GM12878 (cell line): Measurements from ENCODE around the gene MUC7. TPM values are rescaled to one million over a fixed set of nuclear protein-coding genes. Genes with fewer than 3 reads are reported as not detected.

Source experiments
- ATAC-seq: fragments of 200-7000 bp; cut with Tn5 transposase; 3 replicates; pipeline ENCODE4 v1.9.1; 2020; ENCODE audit warnings: mild to moderate bottlenecking, moderate library complexity
- BruUV-seq: library from RNA; stranded (reverse); fragments of 400-500 nt; replicated peaks from 2 replicates; lab custom pipeline; 2021; lab: Mats Ljungman, UMichigan
- CTCF ChIA-PET: fragments of 300-600 bp; sonication (Branson Sonifier 250); formaldehyde crosslinking; extraction: SDS; loops from one replicate; lab custom pipeline; 2021; ENCODE audit warnings: inconsistent platforms; lab: Yijun Ruan, JAX
- POLR2A ChIA-PET: fragments of 350-600 bp; formaldehyde crosslinking; extraction: SDS; loops from one replicate; lab custom pipeline; 2021; ENCODE audit warnings: inconsistent platforms; lab: Charles Lee
- RAD21 ChIA-PET: fragments of 300-600 bp; sonication (Branson Sonifier 250); formaldehyde crosslinking; loops from one replicate; lab custom pipeline; 2023; ENCODE audit warnings: antibody characterized with exemption; ENCODE audit not compliant: unreplicated experiment; lab: Charles Lee
- SMC1A ChIA-PET: fragments of 300-600 bp; sonication (Branson Sonifier 250); formaldehyde crosslinking; loops from one replicate; lab custom pipeline; 2023; ENCODE audit not compliant: unreplicated experiment, uncharacterized antibody; lab: Charles Lee
- DNase-seq: peaks from one replicate; pipeline ENCODE4 v3.0.0-alpha.2; 2011; ENCODE audit warnings: low read depth, low spot score
- FAIRE-seq: peaks from 3 replicates; lab custom pipeline; 2011; peaks lifted over from hg19 to GRCh38; lab: Jason Lieb, UNC
- H2AFZ ChIP-seq: 2 replicates; pipeline ENCODE4 v1.6.0; 2011; ENCODE audit warnings: low read depth, low read length, control low read depth; ENCODE audit not compliant: control insufficient read depth
- H3K27ac ChIP-seq: 2 replicates; pipeline ENCODE4 v1.5.1; 2011; ENCODE audit warnings: control low read depth; ENCODE audit not compliant: control insufficient read depth, insufficient read depth
- H3K27me3 ChIP-seq, 2 experiments: replicated peaks in 1 of 2; 2 replicates each; pipeline versions ENCODE4 v1.6.0 to v1.6.1; 2011; ENCODE audit warnings: low read length in 1 of 2; ENCODE audit not compliant: control insufficient read depth in 2 of 2, insufficient read depth in 2 of 2
- H3K36me3 ChIP-seq, 2 experiments: 2 replicates each; pipeline ENCODE4 v1.5.1; 2011; ENCODE audit warnings: low read length in 1 of 2; ENCODE audit not compliant: control insufficient read depth in 2 of 2, insufficient read depth in 2 of 2
- H3K4me1 ChIP-seq: 2 replicates; pipeline ENCODE4 v1.6.1; 2011; ENCODE audit warnings: mild to moderate bottlenecking, low read length, moderate library complexity, mixed read lengths; ENCODE audit not compliant: control insufficient read depth, insufficient read depth
- H3K4me2 ChIP-seq: 2 replicates; pipeline ENCODE4 v1.6.0; 2011; ENCODE audit warnings: control low read depth; ENCODE audit not compliant: control insufficient read depth, insufficient read depth
- H3K4me3 ChIP-seq: fragments of 200-600 bp; sonication (generic); 2 replicates; pipeline ENCODE4 v1.5.1; 2016
- H3K79me2 ChIP-seq: 2 replicates; pipeline ENCODE4 v1.6.0; 2011; ENCODE audit warnings: low read length; ENCODE audit not compliant: control insufficient read depth, insufficient read depth
- H3K9ac ChIP-seq: 2 replicates; pipeline ENCODE4 v1.8.0; 2011; ENCODE audit warnings: low read length, control low read depth, mixed read lengths; ENCODE audit not compliant: control insufficient read depth, insufficient read depth
- H3K9me3 ChIP-seq: replicated peaks from 3 replicates; pipeline ENCODE4 v1.5.1; 2011; ENCODE audit warnings: mild to moderate bottlenecking, low read length; ENCODE audit not compliant: control insufficient read depth, insufficient read depth
- H4K20me1 ChIP-seq: 2 replicates; pipeline ENCODE4 v1.6.0; 2011; ENCODE audit not compliant: control insufficient read depth, insufficient read depth
- CBX5 ChIP-seq: sonication (generic); IDR thresholded peaks from 2 replicates; pipeline ENCODE4 v1.6.1; 2016; ENCODE audit warnings: low read depth, moderate library complexity, mild to moderate bottlenecking, inconsistent platforms
- CEBPB ChIP-seq, 2 experiments: fragments of 150-350 bp in 1 of 2; IDR thresholded peaks; 2 replicates each; pipeline ENCODE4 v1.6.1; 2012 to 2014; ENCODE audit warnings: low read depth in 2 of 2, low read length in 2 of 2, borderline replicate concordance in 1 of 2, inconsistent platforms in 1 of 2
- CREB1 ChIP-seq: IDR thresholded peaks from 2 replicates; pipeline ENCODE4 v1.6.1; 2012; ENCODE audit warnings: low read depth, mild to moderate bottlenecking, inconsistent platforms
- EED ChIP-seq: sonication (generic); IDR thresholded peaks from 2 replicates; pipeline ENCODE4 v1.6.1; 2016; ENCODE audit warnings: antibody characterized with exemption, low read depth
- ESRRA ChIP-seq: IDR thresholded peaks from 2 replicates; pipeline ENCODE4 v1.6.1; 2012; ENCODE audit warnings: mild to moderate bottlenecking, low read length, improper control_type of control experiment
- FOS ChIP-seq: IDR thresholded peaks from 3 replicates; pipeline ENCODE4 v1.6.1; 2011; ENCODE audit warnings: borderline replicate concordance; ENCODE audit not compliant: insufficient read length; ENCODE audit errors: extremely low read depth
- HDGF ChIP-seq: fragments of 450-650 bp; IDR thresholded peaks from 2 replicates; pipeline ENCODE4 v1.6.1; 2016; ENCODE audit warnings: antibody characterized with exemption
- IKZF2 ChIP-seq, 2 experiments: fragments of 450-650 bp; IDR thresholded peaks; 2 replicates each; pipeline ENCODE4 v1.6.1; 2017; ENCODE audit warnings: mild to moderate bottlenecking in 2 of 2, moderate library complexity in 2 of 2
- IRF4 ChIP-seq: IDR thresholded peaks from 2 replicates; pipeline ENCODE4 v1.6.1; 2011; ENCODE audit warnings: low read depth, low read length
- MEF2B ChIP-seq: fragments of 450-650 bp; IDR thresholded peaks from 2 replicates; pipeline ENCODE4 v1.6.1; 2018; ENCODE audit warnings: mild to moderate bottlenecking, moderate library complexity; ENCODE audit not compliant: partially characterized antibody, poor library complexity, severe bottlenecking
- MYB ChIP-seq: fragments of 150-350 bp; IDR thresholded peaks from 2 replicates; pipeline ENCODE4 v1.6.1; 2014; ENCODE audit warnings: mild to moderate bottlenecking, low read depth, low read length, borderline replicate concordance
- POU2F2 ChIP-seq: IDR thresholded peaks from 3 replicates; pipeline ENCODE4 v1.6.1; 2011; ENCODE audit warnings: low read depth, mild to moderate bottlenecking, low read length, borderline replicate concordance
- RAD21 ChIP-seq: IDR thresholded peaks from 2 replicates; pipeline ENCODE4 v1.6.1; 2011; ENCODE audit warnings: mild to moderate bottlenecking, low read depth, low read length, moderate library complexity; ENCODE audit not compliant: insufficient read depth
- SMAD1 ChIP-seq: fragments of 450-650 bp; IDR thresholded peaks from 2 replicates; pipeline ENCODE4 v1.6.1; 2018; ENCODE audit warnings: mild to moderate bottlenecking, low read depth; ENCODE audit not compliant: partially characterized antibody
- SREBF1 ChIP-seq: IDR thresholded peaks from 2 replicates; pipeline ENCODE4 v1.6.1; 2012; ENCODE audit warnings: mild to moderate bottlenecking, low read length
- SREBF2 ChIP-seq: IDR thresholded peaks from 2 replicates; pipeline ENCODE4 v1.6.1; 2012; ENCODE audit warnings: mild to moderate bottlenecking, low read length
- TAF1 ChIP-seq: IDR thresholded peaks from 2 replicates; pipeline ENCODE4 v1.6.1; 2011; ENCODE audit warnings: mild to moderate bottlenecking, low read depth, low read length, borderline replicate concordance
- ZNF384 ChIP-seq: IDR thresholded peaks from 2 replicates; pipeline ENCODE4 v1.6.1; 2012; ENCODE audit warnings: low read depth, mild to moderate bottlenecking, low read length, improper control_type of control experiment, borderline replicate concordance
- WGBS: methylation state at CpG from one replicate; pipeline ENCODE4 v1.1.6; 2016; ENCODE audit warnings: low lambda C conversion rate; ENCODE audit not compliant: insufficient replicate concordance, insufficient coverage; ENCODE audit errors: missing lambda C conversion rate; 5-methylcytosine and 5-hydroxymethylcytosine counted together
- in situ Hi-C: fragments of 300-500 bp; cut with MboI; formaldehyde crosslinking; loops from 9 replicates; pipeline ENCODE4 v1.14.3; 2018; ENCODE audit warnings: mixed read lengths
- intact Hi-C: fragments of 100-400 bp; cut with micrococcal nuclease; formaldehyde crosslinking; loops from one replicate; pipeline ENCODE4 v1.14.2; 2022; ENCODE audit not compliant: unreplicated experiment
- polyA plus RNA-seq, 11 experiments: library from polyadenylated mRNA; depleted of rRNA in 4 of 11; unstranded in 6 of 11; stranded (reverse) in 5 of 11; fragments of >200 nt; fragmentation: Nextera tagmentation in 4 of 11; fragmentation: Illumina TruSeq in 1 of 11; extraction: Ambion mirVana in 4 of 11; extraction: Trizol in 1 of 11; gene quantifications; 1 replicate in 1 of 11; 2 replicates in 10 of 11; pipeline versions ENCODE4 v1.2.1 to v1.2.3, GENCODE V29; 2011 to 2016; ENCODE audit warnings: inconsistent platforms in 2 of 11, missing spikeins in 2 of 11, low read depth in 1 of 11
- total RNA-seq, 4 experiments: library from RNA; depleted of rRNA in 3 of 4; stranded (reverse); fragments of >200 nt in 3 of 4; fragmentation: Illumina TruSeq in 1 of 4; extraction: Trizol in 1 of 4; gene quantifications; 2 replicates each; pipeline versions ENCODE4 v1.2.1 to v1.2.3, GENCODE V29; 2013 to 2021
- TF ChIP-seq, protein P1 (sequence below): IDR thresholded peaks from 2 replicates; pipeline ENCODE4 v1.6.1; 2011; ENCODE audit warnings: borderline replicate concordance, low read depth, mild to moderate bottlenecking, moderate library complexity, mixed read lengths, low read length; ENCODE audit not compliant: insufficient read depth; ENCODE audit errors: extremely low read length
- TF ChIP-seq, protein P2 (sequence below): fragments of 450-650 bp; IDR thresholded peaks from 2 replicates; pipeline ENCODE4 v1.6.1; 2014; ENCODE audit warnings: mild to moderate bottlenecking

MUC7 gene
- total and polyA plus RNA-seq, 10 of the 15 experiments (the other 5 are each of a cell fraction or from before 2014, with no cell fraction given): not detected

DNA sequence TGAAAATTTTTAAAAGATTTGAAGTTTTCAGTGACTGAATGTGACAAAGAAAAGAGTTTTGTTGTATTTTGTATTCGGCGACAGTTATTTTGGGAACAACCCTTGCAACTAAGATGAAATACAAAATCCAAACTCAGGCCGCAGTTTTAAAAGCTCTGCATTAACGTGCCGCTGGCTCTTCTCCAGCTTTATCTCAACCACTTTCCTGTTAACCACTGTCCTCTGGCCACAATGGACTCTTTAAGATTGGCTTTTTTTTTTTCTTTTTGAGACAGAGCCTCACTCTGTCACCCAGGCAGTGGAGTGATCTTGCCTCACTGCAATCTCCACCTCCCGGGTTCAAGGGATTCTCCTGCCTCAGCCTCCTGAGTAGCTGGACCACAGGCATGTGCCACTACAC lies 24.2 kb downstream of the MUC7 start:
- no peak for TF ChIP-seq SREBF2
- no peak for TF ChIP-seq SMAD1
- no peak for TF ChIP-seq SREBF1
- TF ChIP-seq, protein P1, sequence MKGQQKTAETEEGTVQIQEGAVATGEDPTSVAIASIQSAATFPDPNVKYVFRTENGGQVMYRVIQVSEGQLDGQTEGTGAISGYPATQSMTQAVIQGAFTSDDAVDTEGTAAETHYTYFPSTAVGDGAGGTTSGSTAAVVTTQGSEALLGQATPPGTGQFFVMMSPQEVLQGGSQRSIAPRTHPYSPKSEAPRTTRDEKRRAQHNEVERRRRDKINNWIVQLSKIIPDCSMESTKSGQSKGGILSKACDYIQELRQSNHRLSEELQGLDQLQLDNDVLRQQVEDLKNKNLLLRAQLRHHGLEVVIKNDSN: no peak
- no peak for TF ChIP-seq CREB1
- no peak for TF ChIP-seq HDGF
- no peak for TF ChIP-seq MEF2B
- TF ChIP-seq ZNF384: no peak
- TF ChIP-seq, protein P2, sequence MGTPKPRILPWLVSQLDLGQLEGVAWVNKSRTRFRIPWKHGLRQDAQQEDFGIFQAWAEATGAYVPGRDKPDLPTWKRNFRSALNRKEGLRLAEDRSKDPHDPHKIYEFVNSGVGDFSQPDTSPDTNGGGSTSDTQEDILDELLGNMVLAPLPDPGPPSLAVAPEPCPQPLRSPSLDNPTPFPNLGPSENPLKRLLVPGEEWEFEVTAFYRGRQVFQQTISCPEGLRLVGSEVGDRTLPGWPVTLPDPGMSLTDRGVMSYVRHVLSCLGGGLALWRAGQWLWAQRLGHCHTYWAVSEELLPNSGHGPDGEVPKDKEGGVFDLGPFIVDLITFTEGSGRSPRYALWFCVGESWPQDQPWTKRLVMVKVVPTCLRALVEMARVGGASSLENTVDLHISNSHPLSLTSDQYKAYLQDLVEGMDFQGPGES: no peak
- no peak for TF ChIP-seq MYB
- no peak for TF ChIP-seq IRF4
- no peak for TF ChIP-seq ESRRA
- TF ChIP-seq FOS: no peak
- TF ChIP-seq EED: no peak
- no peak for TF ChIP-seq TAF1
- no peak for TF ChIP-seq CEBPB (IDR thresholded peaks at IDR 0.05; ENCODE audit: borderline replicate concordance in 1 of 2, low read depth in 2 of 2, low read length in 2 of 2)
- no peak for TF ChIP-seq RAD21
- TF ChIP-seq POU2F2: no peak
- TF ChIP-seq CBX5: no peak
- TF ChIP-seq IKZF2 (IDR thresholded peaks at IDR 0.05): no peak
- Histone ChIP-seq H3K4me3 (no peak overlapping the region), H3K36me3 (no peaks in the 10 kb centered on the region), H4K20me1 (no peaks in the 10 kb centered on the region), H3K27ac (no peak overlapping the region), H3K4me1 (no peaks in the 10 kb centered on the region), H2AFZ (no peak overlapping the region), H3K9ac (no peak overlapping the region), H3K9me3 (no peaks in the 10 kb centered on the region), H3K79me2 (no peaks in the 10 kb centered on the region), H3K27me3 (no peaks in the 10 kb centered on the region), H3K4me2 (no peak overlapping the region)
- no TSS peak for BruUV-seq
- ChIA-PET SMC1A (interaction anchor here (0.6 kb wide), 1 partner anchor 349 kb away, joined by 4 read pairs; no protein-coding TSS in a partner anchor), POLR2A (interaction anchor here (0.7 kb wide), 1 partner anchor 10 kb away, joined by 4 read pairs; no protein-coding TSS in a partner anchor), RAD21 (interaction anchor here (1.6 kb wide), 1 partner anchor 99 kb away, joined by 4 read pairs; no protein-coding TSS in a partner anchor), CTCF (no interaction called here)
- FAIRE-seq: no peak
- ATAC-seq: no peak
- 45% methylated on average over 6 of the region's 6 CpGs for WGBS
- DNase-seq: no peak
- intact Hi-C loops: no loop called here
- in situ Hi-C loops: loop anchor here (10.0 kb wide), 1 partner anchor 171 kb away; no protein-coding TSS in a partner anchor
